H1 (cell line): Measurements from ENCODE around the gene ALPG. TPM values are rescaled to one million over a fixed set of nuclear protein-coding genes. Genes with fewer than 3 reads are reported as not detected.

Experiments
- CBX8 ChIP-seq: fragments of 300-800, 300-1000 bp; sonication (generic); IDR thresholded peaks from 2 replicates; pipeline ENCODE4 v1.7.1; 2016; ENCODE audit warnings: low read depth, low read length, borderline replicate concordance
- CEBPB ChIP-seq: IDR thresholded peaks from 2 replicates; pipeline ENCODE4 v1.6.1; 2012; ENCODE audit warnings: low read depth, low read length
- GABPA ChIP-seq: IDR thresholded peaks from 2 replicates; pipeline ENCODE4 v1.6.1; 2011; ENCODE audit warnings: mild to moderate bottlenecking, low read length, moderate library complexity, borderline replicate concordance; ENCODE audit not compliant: insufficient read depth
- HDAC2 ChIP-seq, 2 experiments: fragments of 300-600 bp in 1 of 2; sonication (generic) in 1 of 2; IDR thresholded peaks; 2 replicates each; pipeline ENCODE4 v1.6.1; 2011 to 2012; ENCODE audit warnings: low read depth in 2 of 2, low read length in 2 of 2, mild to moderate bottlenecking in 2 of 2, moderate library complexity in 2 of 2, borderline replicate concordance in 1 of 2, inconsistent platforms in 1 of 2
- KDM4A ChIP-seq: IDR thresholded peaks from one replicate; pipeline ENCODE4 v1.7.1; 2012; ENCODE audit warnings: low read depth, mild to moderate bottlenecking, moderate library complexity, low read length, inconsistent platforms; ENCODE audit not compliant: severe bottlenecking
- POLR2AphosphoS5 ChIP-seq: IDR thresholded peaks from 2 replicates; pipeline ENCODE4 v1.6.1; 2011; ENCODE audit warnings: low read depth, low read length
- RAD21 ChIP-seq, 2 experiments: IDR thresholded peaks in 1 of 2; conservative IDR thresholded peaks in 1 of 2; 2 replicates each; pipeline ENCODE4 v1.6.1; 2011; ENCODE audit warnings: low read depth in 2 of 2, low read length in 2 of 2, improper control_type of control experiment in 1 of 2, inconsistent platforms in 1 of 2, mild to moderate bottlenecking in 1 of 2, moderate library complexity in 1 of 2
- SIN3A ChIP-seq, 2 experiments: IDR thresholded peaks in 1 of 2; conservative IDR thresholded peaks in 1 of 2; 2 replicates each; pipeline ENCODE4 v1.6.1; 2011 to 2012; ENCODE audit warnings: low read length in 2 of 2, improper control_type of control experiment in 1 of 2, low read depth in 1 of 2, mild to moderate bottlenecking in 1 of 2
- SP4 ChIP-seq: IDR thresholded peaks from 2 replicates; pipeline ENCODE4 v1.6.1; 2012; ENCODE audit warnings: low read length, inconsistent platforms
- TAF1 ChIP-seq: IDR thresholded peaks from 2 replicates; pipeline ENCODE4 v1.6.1; 2011; ENCODE audit warnings: mild to moderate bottlenecking, low read depth, low read length
- polyA plus RNA-seq, 7 experiments: library from polyadenylated mRNA; depleted of rRNA in 3 of 7; stranded (reverse) in 5 of 7; unstranded in 2 of 7; fragments of >200 nt in 5 of 7; fragments of 200-250 nt in 2 of 7; gene quantifications; 1 replicate in 5 of 7; 2 replicates in 1 of 7; 4 replicates in 1 of 7; pipeline versions ENCODE4 v1.2.1 to v1.2.3, GENCODE V29; 2011 to 2013; ENCODE audit warnings: missing spikeins in 2 of 7, mixed read lengths in 2 of 7
- total RNA-seq: library from RNA; stranded (reverse); fragmentation: NEBNext Ultra II Directional; extraction: Animal tissue kit (Norgen Biotek cat#: 25700); gene quantifications from 2 replicates; pipeline ENCODE4 v1.2.1, GENCODE V29; 2021
- TF ChIP-seq, protein P1 (sequence below): IDR thresholded peaks from 2 replicates; pipeline ENCODE4 v1.6.1; 2011; ENCODE audit warnings: low read depth, mild to moderate bottlenecking, low read length; ENCODE audit not compliant: insufficient read depth

The ALPG gene
- total and polyA plus RNA-seq, 2 of the 8 experiments (the other 6 are each of a cell fraction or from before 2014, with no cell fraction given) = 0.56 to 2.1 TPM

DNA sequence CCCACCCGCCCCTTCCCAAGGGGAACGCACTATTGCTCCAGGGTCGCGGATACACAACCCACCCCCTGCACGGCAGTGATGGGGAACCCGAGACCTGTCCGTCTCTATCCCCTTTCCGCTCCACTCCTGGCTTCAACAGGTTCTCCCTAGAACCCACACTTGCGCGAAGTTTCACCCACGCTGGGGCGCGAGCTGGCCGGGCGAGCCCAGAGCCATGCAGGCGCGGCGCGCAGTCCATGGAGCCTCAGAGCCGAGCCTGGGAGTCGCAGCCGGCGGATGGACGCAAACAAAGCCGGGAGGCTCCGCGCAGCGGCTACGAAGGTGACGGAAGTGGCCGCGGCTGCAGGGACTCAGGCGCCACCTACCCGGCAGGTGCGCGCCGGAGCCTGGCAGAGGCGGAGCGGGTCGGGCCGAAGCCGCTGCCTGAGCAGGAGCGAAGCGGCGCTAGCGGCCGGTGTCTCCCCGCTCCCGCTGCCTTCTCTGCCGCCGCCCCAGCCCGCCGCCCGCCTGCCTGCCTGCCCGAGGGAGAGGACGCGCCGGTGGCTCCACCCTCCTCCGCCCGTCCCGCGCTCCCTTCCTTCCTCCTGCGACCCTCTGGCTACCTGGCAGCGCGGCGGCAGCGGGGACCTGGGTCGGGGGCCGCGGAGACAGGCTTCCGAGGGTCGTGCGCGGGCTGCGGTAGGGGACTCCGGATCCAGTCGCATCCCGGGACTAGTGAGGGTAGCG, 14.0 kb downstream of the ALPG start (continued):
- TF ChIP-seq GABPA (peak; percentile 61; the same call in 1 of the 2 replicates), SIN3A (conservative IDR thresholded peaks at IDR 0.05 in 1 of 2, IDR thresholded peaks at IDR 0.05 in 1 of 2; ENCODE audit: low read depth in 1 of 2, low read length in 2 of 2) (no peak; a peak in 2 of 4 replicates), RAD21 (IDR thresholded peaks at IDR 0.05 in 1 of 2, conservative IDR thresholded peaks at IDR 0.05 in 1 of 2; ENCODE audit: low read depth in 2 of 2, low read length in 2 of 2) (no peak), POLR2AphosphoS5 (no peak; the same call in 1 of the 2 replicates), SP4 (no peak), CEBPB (no peak), KDM4A (peak; percentile 44), HDAC2 (IDR thresholded peaks at IDR 0.05; ENCODE audit: borderline replicate concordance in 1 of 2, low read depth in 2 of 2, low read length in 2 of 2) (no peak), TAF1 (peak; percentile 61; the same call in 1 of the 2 replicates), CBX8 (no peak)
- TF ChIP-seq, protein P1, sequence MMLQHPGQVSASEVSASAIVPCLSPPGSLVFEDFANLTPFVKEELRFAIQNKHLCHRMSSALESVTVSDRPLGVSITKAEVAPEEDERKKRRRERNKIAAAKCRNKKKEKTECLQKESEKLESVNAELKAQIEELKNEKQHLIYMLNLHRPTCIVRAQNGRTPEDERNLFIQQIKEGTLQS = no peak
